Keratinocyte (primary cell): ENCODE data around the gene FGD1. TPM values are rescaled to one million over a fixed set of nuclear protein-coding genes. Genes with fewer than 3 reads are reported as not detected.

Source experiments
- DNase-seq: peaks from one replicate; pipeline ENCODE4 v3.0.0-alpha.2; 2011; ENCODE audit warnings: low read depth, missing footprints, low spot score
- FAIRE-seq: peaks from 2 replicates; lab custom pipeline; 2011; peaks lifted over from hg19 to GRCh38; lab: Jason Lieb, UNC
- H2AFZ ChIP-seq: 2 replicates; pipeline ENCODE4 v1.6.0; 2012; ENCODE audit warnings: low read length, control low read depth, inconsistent platforms; ENCODE audit not compliant: control insufficient read depth
- H3K27ac ChIP-seq: 2 replicates; pipeline ENCODE4 v1.5.1; 2011; ENCODE audit warnings: low read length; ENCODE audit not compliant: control insufficient read depth, insufficient read depth
- H3K27me3 ChIP-seq: 3 replicates; pipeline ENCODE4 v1.6.0; 2011; ENCODE audit warnings: low read length; ENCODE audit not compliant: control insufficient read depth, insufficient read depth; ENCODE audit errors: extremely low read depth
- H3K36me3 ChIP-seq, 2 experiments: 2 replicates in 1 of 2; 3 replicates in 1 of 2; pipeline ENCODE4 v1.5.1; 2011; ENCODE audit warnings: low read length in 2 of 2, mild to moderate bottlenecking in 1 of 2; ENCODE audit not compliant: control insufficient read depth in 2 of 2, insufficient read depth in 2 of 2; ENCODE audit errors: extremely low read depth in 1 of 2
- H3K4me1 ChIP-seq: 3 replicates; pipeline ENCODE4 v1.5.1; 2011; ENCODE audit warnings: low read length; ENCODE audit not compliant: control insufficient read depth, insufficient read depth; ENCODE audit errors: extremely low read depth
- H3K4me2 ChIP-seq: 3 replicates; pipeline ENCODE4 v1.6.0; 2011; ENCODE audit warnings: low read depth, low read length; ENCODE audit not compliant: control insufficient read depth, insufficient read depth; ENCODE audit errors: extremely low read depth
- H3K4me3 ChIP-seq, 3 experiments: fragments of 200-600 bp in 1 of 3; sonication (generic) in 1 of 3; 2 replicates in 2 of 3; 3 replicates in 1 of 3; pipeline ENCODE4 v1.5.1; 2011 to 2016; ENCODE audit warnings: low read length in 3 of 3, mild to moderate bottlenecking in 3 of 3, control low read depth in 2 of 3, inconsistent platforms in 1 of 3, low read depth in 1 of 3, mixed read lengths in 1 of 3, mixed run types in 1 of 3, moderate library complexity in 1 of 3; ENCODE audit not compliant: control insufficient read depth in 2 of 3, insufficient read depth in 2 of 3; ENCODE audit errors: extremely low read depth in 1 of 3
- H3K79me2 ChIP-seq: 2 replicates; pipeline ENCODE4 v1.6.0; 2012; ENCODE audit warnings: low read length; ENCODE audit not compliant: control insufficient read depth, insufficient read depth
- H3K9ac ChIP-seq: 3 replicates; pipeline ENCODE4 v1.6.0; 2011; ENCODE audit warnings: low read length; ENCODE audit not compliant: control insufficient read depth, insufficient read depth; ENCODE audit errors: extremely low read depth
- H3K9me1 ChIP-seq: 3 replicates; pipeline ENCODE4 v1.6.0; 2011; ENCODE audit warnings: low read length; ENCODE audit not compliant: control insufficient read depth, insufficient read depth; ENCODE audit errors: extremely low read depth
- H3K9me3 ChIP-seq: 2 replicates; pipeline ENCODE4 v1.5.1; 2012; ENCODE audit warnings: low read depth, low read length; ENCODE audit not compliant: control insufficient read depth
- H4K20me1 ChIP-seq: 3 replicates; pipeline ENCODE4 v1.6.0; 2011; ENCODE audit warnings: low read length; ENCODE audit not compliant: control insufficient read depth, insufficient read depth; ENCODE audit errors: extremely low read depth
- EZH2 ChIP-seq: IDR thresholded peaks from one replicate; pipeline ENCODE4 v1.6.1; 2012; ENCODE audit warnings: inconsistent platforms, mild to moderate bottlenecking, low read length, moderate library complexity
- dilution Hi-C: fragments of 300-500 bp; cut with MboI; formaldehyde crosslinking; loops from one replicate; pipeline ENCODE4 v1.7.0; 2020; ENCODE audit warnings: low sequenced_read_pairs; ENCODE audit not compliant: extremely low pct_ligation_motif_present
- polyA plus RNA-seq, 5 experiments: library from polyadenylated mRNA; depleted of rRNA in 3 of 5; stranded (reverse) in 3 of 5; stranded (forward) in 1 of 5; unstranded in 1 of 5; fragments of >200 nt; gene quantifications; 1 replicate in 1 of 5; 2 replicates in 3 of 5; 3 replicates in 1 of 5; pipeline versions ENCODE4 v1.2.1 to v1.2.3, GENCODE V29; 2011 to 2012; ENCODE audit warnings: missing spikeins in 2 of 5, low read depth in 1 of 5, low replicate concordance in 1 of 5
- TF ChIP-seq, protein P1 (sequence below), 3 experiments: IDR thresholded peaks in 1 of 3; conservative IDR thresholded peaks in 1 of 3; optimal IDR thresholded peaks in 1 of 3; 2 replicates in 2 of 3; 3 replicates in 1 of 3; pipeline versions ENCODE3 to v1.5.1; 2011; ENCODE audit warnings: low read length in 3 of 3, mild to moderate bottlenecking in 3 of 3, moderate library complexity in 2 of 3, control low read depth in 1 of 3, inconsistent platforms in 1 of 3; ENCODE audit not compliant: insufficient read depth in 2 of 3; ENCODE audit errors: extremely low read depth in 1 of 3

FGD1 gene
- polyA plus RNA-seq, 1 donor (not counting 4 experiments of a cell fraction or from before 2014, with no cell fraction given) = 2.9 TPM

- H3K4me2 ChIP-seq = no peak overlapping the region
- no peak overlapping the region for H3K27ac ChIP-seq
- no peak for FAIRE-seq
- no peak overlapping the region for H2AFZ ChIP-seq
- no peak overlapping the region for H3K9ac ChIP-seq
- dilution Hi-C loops = no loop called here
- no peak for DNase-seq
- H3K9me3 ChIP-seq = no peaks in the 10 kb centered on the region
- no peaks in the 10 kb centered on the region for H3K4me1 ChIP-seq
- no peaks in the 10 kb centered on the region for H3K27me3 ChIP-seq
- H3K4me3 ChIP-seq = no peak overlapping the region
- H3K9me1 ChIP-seq = no peaks in the 10 kb centered on the region
- H3K79me2 ChIP-seq = no peaks in the 10 kb centered on the region
- TF ChIP-seq, protein P1, sequence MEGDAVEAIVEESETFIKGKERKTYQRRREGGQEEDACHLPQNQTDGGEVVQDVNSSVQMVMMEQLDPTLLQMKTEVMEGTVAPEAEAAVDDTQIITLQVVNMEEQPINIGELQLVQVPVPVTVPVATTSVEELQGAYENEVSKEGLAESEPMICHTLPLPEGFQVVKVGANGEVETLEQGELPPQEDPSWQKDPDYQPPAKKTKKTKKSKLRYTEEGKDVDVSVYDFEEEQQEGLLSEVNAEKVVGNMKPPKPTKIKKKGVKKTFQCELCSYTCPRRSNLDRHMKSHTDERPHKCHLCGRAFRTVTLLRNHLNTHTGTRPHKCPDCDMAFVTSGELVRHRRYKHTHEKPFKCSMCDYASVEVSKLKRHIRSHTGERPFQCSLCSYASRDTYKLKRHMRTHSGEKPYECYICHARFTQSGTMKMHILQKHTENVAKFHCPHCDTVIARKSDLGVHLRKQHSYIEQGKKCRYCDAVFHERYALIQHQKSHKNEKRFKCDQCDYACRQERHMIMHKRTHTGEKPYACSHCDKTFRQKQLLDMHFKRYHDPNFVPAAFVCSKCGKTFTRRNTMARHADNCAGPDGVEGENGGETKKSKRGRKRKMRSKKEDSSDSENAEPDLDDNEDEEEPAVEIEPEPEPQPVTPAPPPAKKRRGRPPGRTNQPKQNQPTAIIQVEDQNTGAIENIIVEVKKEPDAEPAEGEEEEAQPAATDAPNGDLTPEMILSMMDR (optimal IDR thresholded peaks at IDR 0.05 in 1 of 3, IDR thresholded peaks at IDR 0.05 in 1 of 3, conservative IDR thresholded peaks at IDR 0.05 in 1 of 3; ENCODE audit: extremely low read depth in 1 of 3, insufficient read depth in 2 of 3, low read length in 3 of 3) = no peak
- TF ChIP-seq EZH2 = no peak
- H3K36me3 ChIP-seq = no peaks in the 10 kb centered on the region
- H4K20me1 ChIP-seq = no peaks in the 10 kb centered on the region
Observed at GRCh38 chrX:54413753-54414152, 82.3 kb downstream of the FGD1 start.

DNA sequence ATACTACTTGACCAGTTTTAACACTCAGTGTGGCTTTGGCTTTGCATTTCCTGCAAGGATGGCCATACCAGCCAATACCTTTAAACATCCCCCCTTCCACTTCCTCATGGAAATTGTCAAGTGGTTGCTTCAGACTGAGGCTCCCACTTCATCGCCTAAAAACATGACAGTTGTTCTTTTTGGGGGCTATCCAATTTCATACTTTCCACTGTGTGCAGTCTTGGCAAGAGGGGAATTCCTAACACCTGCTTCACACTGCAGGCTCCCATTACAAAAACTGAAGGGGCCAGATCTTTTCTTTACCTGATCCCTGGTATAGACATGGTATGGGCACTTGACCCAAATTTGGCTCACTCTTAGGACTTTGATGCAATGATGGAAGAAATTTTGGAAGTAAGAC, 84.3 kb downstream of the FGD1 start:
- H3K4me1 ChIP-seq = no peaks in the 10 kb centered on the region
- TF ChIP-seq, protein P1 (optimal IDR thresholded peaks at IDR 0.05 in 1 of 3, IDR thresholded peaks at IDR 0.05 in 1 of 3, conservative IDR thresholded peaks at IDR 0.05 in 1 of 3; ENCODE audit: extremely low read depth in 1 of 3, insufficient read depth in 2 of 3, low read length in 3 of 3) = no peak
- no peak for TF ChIP-seq EZH2
- DNase-seq (no peak), FAIRE-seq (no peak)
- dilution Hi-C loops = no loop called here
- no peak overlapping the region for H3K4me2 ChIP-seq
- no peaks in the 10 kb centered on the region for H3K9me3 ChIP-seq
- H3K9me1 ChIP-seq = no peaks in the 10 kb centered on the region
- H3K36me3 ChIP-seq = no peaks in the 10 kb centered on the region
- no peaks in the 10 kb centered on the region for H4K20me1 ChIP-seq
- H2AFZ ChIP-seq = no peak overlapping the region
- H3K27ac ChIP-seq = no peak overlapping the region
- H3K9ac ChIP-seq = no peak overlapping the region
- no peaks in the 10 kb centered on the region for H3K27me3 ChIP-seq
- H3K4me3 ChIP-seq = no peak overlapping the region
- H3K79me2 ChIP-seq = no peaks in the 10 kb centered on the region
